Measurements from ENCODE around the gene ATN1.

The ATN1 gene

DNA sequence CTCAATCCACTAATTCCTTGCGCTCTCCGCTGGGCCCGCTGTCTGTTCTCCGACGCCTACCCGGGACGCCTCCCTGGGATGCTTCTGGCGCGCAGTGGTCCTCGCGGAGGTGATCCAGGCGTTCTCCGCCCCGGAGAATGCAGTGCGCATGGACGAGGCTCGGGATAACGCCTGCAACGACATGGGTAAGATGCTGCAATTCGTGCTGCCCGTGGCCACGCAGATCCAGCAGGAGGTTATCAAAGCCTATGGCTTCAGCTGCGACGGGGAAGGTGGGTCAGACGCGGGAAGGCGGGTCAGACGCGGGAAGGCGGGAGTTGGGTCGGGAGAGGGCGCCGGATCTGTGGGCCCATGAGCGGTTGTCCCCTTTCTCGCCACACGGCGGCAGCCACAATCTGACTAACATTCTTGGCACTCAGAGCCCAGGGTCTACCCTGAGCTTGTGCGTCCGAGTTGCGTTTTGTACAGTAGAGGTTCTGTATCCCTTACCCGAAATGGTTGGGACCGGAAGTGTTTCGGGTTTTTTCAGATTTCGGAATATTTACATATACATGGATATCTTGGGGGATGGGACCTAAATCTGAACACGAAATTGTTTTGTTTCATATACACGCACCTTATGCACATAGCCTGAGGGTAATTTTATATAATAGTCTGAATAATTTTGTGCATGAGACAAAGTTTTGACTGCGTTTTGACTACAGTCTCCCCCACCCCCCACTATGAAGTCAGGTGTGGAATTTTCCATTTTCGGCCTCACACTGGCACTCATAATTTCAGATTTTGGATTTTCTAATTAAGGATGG, 16.8 kb downstream of the ATN1 start:
- DNase-seq (ENCODE audit: low spot score) = peak; percentile 84
- TF ChIP-seq CTCF (conservative IDR thresholded peaks at IDR 0.05; ENCODE audit: low read depth) = peak; percentile 74
- peak overlapping the region; percentile 97 for H3K27ac ChIP-seq
- CTCF ChIA-PET = interaction anchor here (0.7 to 2.7 kb wide), 11 partner anchors 10 to 165 kb away, joined by 3 to 14 read pairs (median 4); partner anchors contain the start of gene C1RL
- POLR2A ChIA-PET (ENCODE audit: low non-redundant PET) = interaction anchor here (0.6 to 2.4 kb wide), 9 partner anchors 9 to 164 kb away, joined by 3 to 24 read pairs (median 5); no protein-coding TSS in a partner anchor

DNA sequence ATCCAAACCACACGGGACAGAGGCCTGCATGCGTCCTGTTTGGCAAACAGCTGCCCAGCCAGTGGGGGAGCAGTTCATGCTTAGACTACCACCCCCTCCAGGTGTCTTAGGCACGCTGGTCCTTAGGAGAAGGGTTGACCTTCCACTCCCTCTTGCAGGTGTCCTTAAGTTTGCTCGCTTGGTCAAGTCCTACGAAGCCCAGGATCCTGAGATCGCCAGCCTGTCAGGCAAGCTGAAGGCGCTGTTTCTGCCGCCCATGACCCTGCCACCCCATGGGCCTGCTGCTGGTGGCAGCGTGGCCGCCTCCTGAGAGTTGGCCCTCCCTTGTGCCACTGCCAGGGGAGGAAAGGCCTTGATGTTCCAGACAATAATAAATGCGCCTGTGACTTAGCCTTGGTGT, 17.9 kb downstream of the ATN1 start:
- ChIA-PET CTCF (interaction anchor here (0.9 to 2.7 kb wide), 4 partner anchors 14 to 164 kb away, joined by 4 to 14 read pairs (median 9); partner anchors contain the start of gene C1RL), POLR2A (ENCODE audit: low non-redundant PET) (interaction anchor here (0.6 to 2.4 kb wide), 8 partner anchors 9 to 162 kb away, joined by 3 to 12 read pairs (median 4); partner anchors contain the start of gene LPCAT3)
- TF ChIP-seq CTCF (conservative IDR thresholded peaks at IDR 0.05; ENCODE audit: low read depth) = no peak
- H3K27ac ChIP-seq = peak overlapping the region; percentile 97
- DNase-seq (ENCODE audit: low spot score) = no peak

GRCh38 chr12:6946033-6946919, 18.5 kb downstream of the ATN1 start:
- TF ChIP-seq CTCF (conservative IDR thresholded peaks at IDR 0.05; ENCODE audit: low read depth) = no peak
- H3K27ac ChIP-seq = peak overlapping the region; percentile 97
- ChIA-PET POLR2A (ENCODE audit: low non-redundant PET) (interaction anchor here (0.6 to 2.4 kb wide), 9 partner anchors 8 to 162 kb away, joined by 3 to 12 read pairs (median 4); partner anchors contain the start of gene LPCAT3), CTCF (interaction anchor here (0.6 to 2.7 kb wide), 5 partner anchors 16 to 163 kb away, joined by 3 to 14 read pairs (median 4); partner anchors contain the start of gene C1RL)
- DNase-seq (ENCODE audit: low spot score) = peak; percentile 92

GRCh38 chr12:6946920-6947374, 19.2 kb downstream of the ATN1 start:
- TF ChIP-seq CTCF (conservative IDR thresholded peaks at IDR 0.05; ENCODE audit: low read depth) = no peak
- ChIA-PET POLR2A (ENCODE audit: low non-redundant PET) (interaction anchor here (0.5 to 2.4 kb wide), 5 partner anchors 11 to 161 kb away, joined by 3 to 12 read pairs (median 4); no protein-coding TSS in a partner anchor), CTCF (interaction anchor here (0.6 to 1.2 kb wide), 5 partner anchors 13 to 144 kb away, joined by 3 to 5 read pairs (median 3); no protein-coding TSS in a partner anchor)
- DNase-seq (ENCODE audit: low spot score) = no peak
- peak overlapping the region; percentile 97 for H3K27ac ChIP-seq

DNA sequence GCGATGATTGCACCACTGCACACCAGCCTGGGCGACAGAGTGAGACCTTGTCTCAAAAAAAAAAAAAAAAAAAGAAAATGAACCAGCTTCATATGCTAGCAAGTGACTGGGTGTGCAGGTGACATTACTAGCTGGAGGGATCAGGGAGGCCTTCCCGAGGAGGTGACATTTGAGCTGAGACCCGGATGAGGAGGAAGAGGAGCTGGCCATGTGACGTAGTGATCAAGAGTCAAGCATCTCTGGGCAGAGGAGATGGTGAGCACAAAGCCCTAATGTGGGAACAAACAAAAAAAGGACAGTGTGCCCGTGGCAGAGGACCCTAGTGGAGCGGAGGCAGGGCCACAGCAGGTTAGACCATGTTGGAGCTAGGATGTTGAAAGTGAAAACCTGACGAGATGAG, 19.9 kb downstream of the ATN1 start:
- POLR2A ChIA-PET (ENCODE audit: low non-redundant PET) = interaction anchor here (0.7 kb wide), 1 partner anchor 17 kb away, joined by 3 read pairs; no protein-coding TSS in a partner anchor

More for the DNA sequence above, 19.9 kb downstream of the ATN1 start:
- no peak for DNase-seq (ENCODE audit: low spot score)
- CTCF ChIA-PET = interaction anchor here (1.0 to 1.2 kb wide), 2 partner anchors 17 to 23 kb away, joined by 4 to 5 read pairs; no protein-coding TSS in a partner anchor
- no peak for TF ChIP-seq CTCF (conservative IDR thresholded peaks at IDR 0.05; ENCODE audit: low read depth)
- no peak overlapping the region for H3K27ac ChIP-seq
